Panc1 (cell line): ENCODE measurements around the gene SOS2.

Experiments
- POLR2AphosphoS5 ChIP-seq: IDR thresholded peaks from 2 replicates; pipeline ENCODE4 v1.6.1; 2012; ENCODE audit warnings: mild to moderate bottlenecking, low read depth, low read length, moderate library complexity
- SIN3A ChIP-seq: IDR thresholded peaks from 2 replicates; pipeline ENCODE4 v1.6.1; 2012; ENCODE audit warnings: low read depth, mild to moderate bottlenecking, low read length, moderate library complexity, borderline replicate concordance; ENCODE audit not compliant: insufficient read depth
- TCF7L2 ChIP-seq: IDR thresholded peaks from 2 replicates; pipeline ENCODE4 v1.6.1; 2011; ENCODE audit warnings: mild to moderate bottlenecking, low read depth, low read length, inconsistent platforms
- TF ChIP-seq, protein P1 (sequence below): fragments of 450-650 bp; IDR thresholded peaks from 2 replicates; pipeline ENCODE4 v1.5.1; 2017; ENCODE audit warnings: mild to moderate bottlenecking
- TF ChIP-seq, protein P2 (sequence below), 2 experiments: IDR thresholded peaks; 2 replicates each; pipeline ENCODE4 v1.6.1; 2011 to 2012; ENCODE audit warnings: low read depth in 2 of 2, control low read depth in 1 of 2, low read length in 1 of 2, mild to moderate bottlenecking in 1 of 2, moderate library complexity in 1 of 2; ENCODE audit not compliant: insufficient read depth in 1 of 2

DNA sequence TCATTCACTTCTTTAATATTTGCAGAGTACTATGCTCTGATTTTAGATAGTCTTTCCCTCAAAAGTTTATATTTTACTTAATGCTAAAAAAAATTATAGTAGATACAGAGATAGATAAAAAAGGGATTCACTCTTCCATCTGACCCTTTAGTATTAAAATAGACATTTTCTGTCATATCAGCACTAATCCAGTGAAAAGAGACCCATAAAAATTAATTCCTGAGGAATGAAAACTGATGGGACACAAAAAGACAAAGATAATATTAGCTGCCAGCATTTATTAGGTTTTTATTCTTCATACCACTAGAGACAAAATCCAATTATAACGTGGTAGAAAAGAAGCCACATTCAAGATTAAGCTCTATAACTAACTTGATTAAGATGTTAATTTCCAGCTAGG lies 45.3 kb downstream of the SOS2 start:
- TF ChIP-seq, protein P1, sequence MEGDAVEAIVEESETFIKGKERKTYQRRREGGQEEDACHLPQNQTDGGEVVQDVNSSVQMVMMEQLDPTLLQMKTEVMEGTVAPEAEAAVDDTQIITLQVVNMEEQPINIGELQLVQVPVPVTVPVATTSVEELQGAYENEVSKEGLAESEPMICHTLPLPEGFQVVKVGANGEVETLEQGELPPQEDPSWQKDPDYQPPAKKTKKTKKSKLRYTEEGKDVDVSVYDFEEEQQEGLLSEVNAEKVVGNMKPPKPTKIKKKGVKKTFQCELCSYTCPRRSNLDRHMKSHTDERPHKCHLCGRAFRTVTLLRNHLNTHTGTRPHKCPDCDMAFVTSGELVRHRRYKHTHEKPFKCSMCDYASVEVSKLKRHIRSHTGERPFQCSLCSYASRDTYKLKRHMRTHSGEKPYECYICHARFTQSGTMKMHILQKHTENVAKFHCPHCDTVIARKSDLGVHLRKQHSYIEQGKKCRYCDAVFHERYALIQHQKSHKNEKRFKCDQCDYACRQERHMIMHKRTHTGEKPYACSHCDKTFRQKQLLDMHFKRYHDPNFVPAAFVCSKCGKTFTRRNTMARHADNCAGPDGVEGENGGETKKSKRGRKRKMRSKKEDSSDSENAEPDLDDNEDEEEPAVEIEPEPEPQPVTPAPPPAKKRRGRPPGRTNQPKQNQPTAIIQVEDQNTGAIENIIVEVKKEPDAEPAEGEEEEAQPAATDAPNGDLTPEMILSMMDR = no peak
- TF ChIP-seq POLR2AphosphoS5 (no peak), SIN3A (no peak), TCF7L2 (no peak)
- TF ChIP-seq, protein P2, sequence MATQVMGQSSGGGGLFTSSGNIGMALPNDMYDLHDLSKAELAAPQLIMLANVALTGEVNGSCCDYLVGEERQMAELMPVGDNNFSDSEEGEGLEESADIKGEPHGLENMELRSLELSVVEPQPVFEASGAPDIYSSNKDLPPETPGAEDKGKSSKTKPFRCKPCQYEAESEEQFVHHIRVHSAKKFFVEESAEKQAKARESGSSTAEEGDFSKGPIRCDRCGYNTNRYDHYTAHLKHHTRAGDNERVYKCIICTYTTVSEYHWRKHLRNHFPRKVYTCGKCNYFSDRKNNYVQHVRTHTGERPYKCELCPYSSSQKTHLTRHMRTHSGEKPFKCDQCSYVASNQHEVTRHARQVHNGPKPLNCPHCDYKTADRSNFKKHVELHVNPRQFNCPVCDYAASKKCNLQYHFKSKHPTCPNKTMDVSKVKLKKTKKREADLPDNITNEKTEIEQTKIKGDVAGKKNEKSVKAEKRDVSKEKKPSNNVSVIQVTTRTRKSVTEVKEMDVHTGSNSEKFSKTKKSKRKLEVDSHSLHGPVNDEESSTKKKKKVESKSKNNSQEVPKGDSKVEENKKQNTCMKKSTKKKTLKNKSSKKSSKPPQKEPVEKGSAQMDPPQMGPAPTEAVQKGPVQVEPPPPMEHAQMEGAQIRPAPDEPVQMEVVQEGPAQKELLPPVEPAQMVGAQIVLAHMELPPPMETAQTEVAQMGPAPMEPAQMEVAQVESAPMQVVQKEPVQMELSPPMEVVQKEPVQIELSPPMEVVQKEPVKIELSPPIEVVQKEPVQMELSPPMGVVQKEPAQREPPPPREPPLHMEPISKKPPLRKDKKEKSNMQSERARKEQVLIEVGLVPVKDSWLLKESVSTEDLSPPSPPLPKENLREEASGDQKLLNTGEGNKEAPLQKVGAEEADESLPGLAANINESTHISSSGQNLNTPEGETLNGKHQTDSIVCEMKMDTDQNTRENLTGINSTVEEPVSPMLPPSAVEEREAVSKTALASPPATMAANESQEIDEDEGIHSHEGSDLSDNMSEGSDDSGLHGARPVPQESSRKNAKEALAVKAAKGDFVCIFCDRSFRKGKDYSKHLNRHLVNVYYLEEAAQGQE (IDR thresholded peaks at IDR 0.05; ENCODE audit: insufficient read depth in 1 of 2, low read depth in 2 of 2, low read length in 1 of 2) = no peak
